GM12875 (cell line): ENCODE results near the gene RIIAD1.
A peak's percentile ranks its signal among the peaks of the same experiment; 100 is the strongest.

Experiments used
- H3K4me3 ChIP-seq: one replicate; pipeline ENCODE4 v1.5.1; 2011; ENCODE audit warnings: low read depth, low read length, control low read depth
- CTCF ChIP-seq: IDR thresholded peaks from 2 replicates; pipeline ENCODE4 v1.5.1; 2011; ENCODE audit warnings: low read depth, mild to moderate bottlenecking, control low read depth, inconsistent platforms, low read length, moderate library complexity, borderline replicate concordance; ENCODE audit not compliant: insufficient read depth

RIIAD1 gene

DNA sequence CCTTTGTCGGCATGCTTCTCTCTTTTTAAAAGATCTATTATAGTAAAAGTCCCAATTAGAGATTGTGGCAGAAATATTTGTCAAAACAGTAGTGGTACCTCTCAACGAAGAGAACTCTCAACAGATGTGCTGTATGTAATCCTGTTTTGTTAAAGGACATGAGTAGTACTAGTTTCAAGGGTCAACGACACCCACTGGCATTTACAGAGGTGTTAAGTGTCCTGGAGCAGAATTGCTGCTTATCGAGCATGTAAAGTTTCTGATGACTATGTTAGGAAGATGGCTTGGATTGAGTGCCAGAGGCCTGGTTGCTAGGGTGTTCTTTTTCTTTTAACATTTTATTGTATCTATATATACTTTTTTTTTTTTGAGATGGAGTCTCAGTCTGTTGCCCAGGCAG lies 31.8 kb upstream of the RIIAD1 start:
- TF ChIP-seq CTCF: no peak

DNA sequence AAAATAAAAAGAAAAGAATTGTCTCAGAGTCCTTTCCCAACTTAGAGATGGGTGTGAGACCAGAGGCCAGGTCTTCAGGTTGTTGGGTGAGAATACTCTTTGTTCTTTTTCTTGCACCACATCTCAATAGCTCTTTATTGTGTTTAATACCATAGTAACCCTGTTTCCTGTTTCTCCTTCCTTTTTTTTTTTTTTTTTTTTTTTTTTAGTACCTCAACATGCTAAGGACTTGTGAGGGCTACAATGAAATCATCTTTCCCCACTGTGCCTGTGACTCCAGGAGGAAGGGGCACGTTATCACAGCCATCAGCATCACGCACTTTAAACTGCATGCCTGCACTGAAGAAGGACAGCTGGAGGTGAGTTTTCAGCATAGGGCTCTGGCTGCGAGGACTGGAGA lies 29.1 kb upstream of the RIIAD1 start:
- H3K4me3 ChIP-seq: no peak overlapping the region
- no peak for TF ChIP-seq CTCF

More for the DNA sequence above, 31.8 kb upstream of the RIIAD1 start:
- no peak overlapping the region for H3K4me3 ChIP-seq

GRCh38 chr1:151693057-151693651 lies 28.2 kb upstream of the RIIAD1 start:
- TF ChIP-seq CTCF: peak; percentile 50; the same call in 1 of the 2 replicates
- no peak overlapping the region for H3K4me3 ChIP-seq

GRCh38 chr1:151701515-151701914 lies 19.8 kb upstream of the RIIAD1 start:
- H3K4me3 ChIP-seq: no peak overlapping the region
- TF ChIP-seq CTCF: no peak

- no peak for TF ChIP-seq CTCF
- H3K4me3 ChIP-seq: no peak overlapping the region
These were observed 18.4 kb upstream of the RIIAD1 start for GRCh38 chr1:151702936-151703335.

DNA sequence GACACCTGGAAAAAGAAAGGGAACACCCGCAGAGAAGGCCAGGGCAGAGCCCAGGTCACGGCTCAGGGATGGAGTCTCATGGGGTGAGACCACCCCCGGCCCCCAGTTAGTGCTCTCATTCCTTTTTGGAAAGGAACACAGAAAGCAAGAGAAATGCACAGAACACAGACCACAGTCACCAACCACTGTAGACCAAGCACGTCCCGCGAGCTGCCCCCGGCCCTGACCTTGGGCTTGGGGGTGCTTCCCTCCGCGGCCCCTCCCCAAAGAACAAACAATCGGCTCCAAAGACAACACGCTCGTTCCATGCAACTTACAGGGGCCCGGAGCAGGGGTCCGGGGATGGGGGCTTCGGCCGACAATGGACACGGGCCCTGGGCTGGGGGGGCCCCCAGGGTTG lies 17.5 kb upstream of the RIIAD1 start:
- no peak overlapping the region for H3K4me3 ChIP-seq

More for the DNA sequence above, 17.5 kb upstream of the RIIAD1 start:
- no peak for TF ChIP-seq CTCF
